GM13976 (cell line): ENCODE data around the gene CDS2.

ENCODE experiments used
- DNase-seq: peaks from one replicate; pipeline ENCODE4 v3.0.0; 2012; ENCODE audit warnings: low spot score
- in situ Hi-C: fragments of 300-500 bp; cut with MboI; formaldehyde crosslinking; loops from one replicate; pipeline ENCODE4 v1.12.0; 2022; ENCODE audit warnings: low sequenced_read_pairs, mixed read lengths, inconsistent platforms; ENCODE audit not compliant: unreplicated experiment
- TF ChIP-seq, protein P1 (sequence below): IDR thresholded peaks from 2 replicates; pipeline ENCODE4 v1.5.1; 2012; ENCODE audit warnings: borderline replicate concordance, mild to moderate bottlenecking; ENCODE audit not compliant: insufficient read depth; ENCODE audit errors: extremely low read depth, missing control alignments, control extremely low read depth

The CDS2 gene

DNA sequence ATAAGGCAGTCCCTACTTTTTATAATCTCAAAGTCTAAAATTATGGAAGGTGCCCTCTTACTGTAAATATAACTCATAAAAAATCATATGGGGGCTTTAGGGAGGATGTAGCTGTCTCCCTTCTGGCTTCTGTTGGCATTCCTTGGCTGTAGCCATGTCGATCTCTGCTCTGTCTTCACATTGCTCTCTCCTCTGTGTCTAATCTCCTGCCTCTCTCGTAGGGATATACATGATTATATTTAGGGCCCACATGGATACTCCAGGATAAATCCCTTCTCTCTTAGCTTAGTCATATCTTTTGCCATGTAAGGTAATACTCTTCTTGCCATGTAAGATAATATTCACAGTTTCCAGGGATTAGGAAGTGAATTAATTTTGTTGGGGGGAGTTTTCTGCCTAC is 28.6 kb downstream of the CDS2 start:
- no peak for DNase-seq
- TF ChIP-seq, protein P1, sequence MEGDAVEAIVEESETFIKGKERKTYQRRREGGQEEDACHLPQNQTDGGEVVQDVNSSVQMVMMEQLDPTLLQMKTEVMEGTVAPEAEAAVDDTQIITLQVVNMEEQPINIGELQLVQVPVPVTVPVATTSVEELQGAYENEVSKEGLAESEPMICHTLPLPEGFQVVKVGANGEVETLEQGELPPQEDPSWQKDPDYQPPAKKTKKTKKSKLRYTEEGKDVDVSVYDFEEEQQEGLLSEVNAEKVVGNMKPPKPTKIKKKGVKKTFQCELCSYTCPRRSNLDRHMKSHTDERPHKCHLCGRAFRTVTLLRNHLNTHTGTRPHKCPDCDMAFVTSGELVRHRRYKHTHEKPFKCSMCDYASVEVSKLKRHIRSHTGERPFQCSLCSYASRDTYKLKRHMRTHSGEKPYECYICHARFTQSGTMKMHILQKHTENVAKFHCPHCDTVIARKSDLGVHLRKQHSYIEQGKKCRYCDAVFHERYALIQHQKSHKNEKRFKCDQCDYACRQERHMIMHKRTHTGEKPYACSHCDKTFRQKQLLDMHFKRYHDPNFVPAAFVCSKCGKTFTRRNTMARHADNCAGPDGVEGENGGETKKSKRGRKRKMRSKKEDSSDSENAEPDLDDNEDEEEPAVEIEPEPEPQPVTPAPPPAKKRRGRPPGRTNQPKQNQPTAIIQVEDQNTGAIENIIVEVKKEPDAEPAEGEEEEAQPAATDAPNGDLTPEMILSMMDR = no peak
- in situ Hi-C loops = no loop called here

GRCh38 chr20:5156675-5157448 is 30.1 kb downstream of the CDS2 start:
- in situ Hi-C loops = no loop called here
- DNase-seq = no peak

DNA sequence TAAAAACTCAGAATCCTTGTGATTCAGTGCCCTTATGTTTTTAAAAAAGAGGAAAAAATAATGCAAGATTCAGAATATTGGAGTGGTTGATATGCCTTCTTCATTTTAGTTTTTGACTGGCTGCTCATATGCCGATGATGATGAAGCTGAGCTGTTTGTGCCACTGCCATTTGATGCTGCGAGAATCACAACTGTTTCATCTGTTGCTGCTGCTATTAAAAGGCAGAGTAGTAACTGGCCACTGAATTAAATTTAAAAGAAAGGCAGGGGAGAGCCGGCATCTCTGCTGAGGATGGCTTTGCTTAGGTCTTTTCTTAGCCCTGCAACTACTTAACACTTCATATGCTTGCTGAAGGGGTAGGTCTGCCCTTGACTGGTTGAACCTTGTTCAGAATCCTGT is 33.1 kb downstream of the CDS2 start:
- no peak for DNase-seq
- in situ Hi-C loops = no loop called here
- TF ChIP-seq, protein P1 = no peak

More at GRCh38 chr20:5156675-5157448, 30.1 kb downstream of the CDS2 start:
- TF ChIP-seq, protein P1 = no peak

DNA sequence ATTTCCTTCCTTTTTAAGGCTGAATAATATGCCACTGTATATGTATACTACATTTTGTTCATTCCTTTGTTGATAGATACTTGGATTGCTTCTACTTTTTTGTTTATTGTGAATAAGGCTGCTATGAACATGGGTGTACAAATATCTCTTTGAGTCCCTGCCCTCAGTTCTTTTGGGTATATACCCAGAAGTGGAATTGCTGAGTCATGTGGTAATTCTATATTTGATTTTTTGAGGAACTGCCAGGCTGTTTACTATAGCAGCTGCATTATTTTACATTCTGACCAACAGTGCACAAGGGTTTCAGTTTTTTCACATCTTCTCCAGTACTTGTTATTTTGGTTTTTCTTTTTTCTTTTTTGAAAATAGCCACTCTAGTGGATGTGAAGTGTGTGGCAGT is 34.1 kb downstream of the CDS2 start:
- no peak for DNase-seq
- in situ Hi-C loops = no loop called here
- TF ChIP-seq, protein P1 = no peak

- no peak for DNase-seq
- TF ChIP-seq, protein P1 = no peak
- in situ Hi-C loops = no loop called here
Measured at GRCh38 chr20:5161536-5162164, 34.8 kb downstream of the CDS2 start.

GRCh38 chr20:5164645-5165625 is 38.1 kb downstream of the CDS2 start:
- TF ChIP-seq, protein P1 = no peak
- in situ Hi-C loops = no loop called here
- no peak for DNase-seq
